ENCODE data around the gene ZNF346.
"Not testable (repeated sequence)": the region's sequence is repeated elsewhere in the genome, so short reads cannot be mapped to it uniquely, and the experiment has no call there.

The ZNF346 gene

GRCh38 chr5:177008716-177009115 is 13.8 kb upstream of the ZNF346 start:
- DNase-seq (ENCODE audit: extremely low read depth in 1 of 2, low read depth in 1 of 2) = no peak

GRCh38 chr5:177010153-177010552 is 12.3 kb upstream of the ZNF346 start:
- no peak for DNase-seq (ENCODE audit: extremely low read depth in 1 of 2, low read depth in 1 of 2)

- no peak for DNase-seq (ENCODE audit: extremely low read depth in 1 of 2, low read depth in 1 of 2)
Observed at GRCh38 chr5:177015156-177015555, 7.3 kb upstream of the ZNF346 start.

GRCh38 chr5:177018341-177018740 is 4.2 kb upstream of the ZNF346 start:
- DNase-seq (ENCODE audit: extremely low read depth in 1 of 2, low read depth in 1 of 2) = no peak

GRCh38 chr5:177020033-177020432 is 2.5 kb upstream of the ZNF346 start:
- DNase-seq (ENCODE audit: extremely low read depth in 1 of 2, low read depth in 1 of 2) = no peak

GRCh38 chr5:177023303-177023664 is 788 bp downstream of the ZNF346 start:
- DNase-seq (ENCODE audit: extremely low read depth in 1 of 2, low read depth in 1 of 2) = no peak

- DNase-seq (ENCODE audit: extremely low read depth in 1 of 2, low read depth in 1 of 2) = no peak
Observed at GRCh38 chr5:177024559-177024958, 2.1 kb downstream of the ZNF346 start.

- no peak for DNase-seq (ENCODE audit: extremely low read depth in 1 of 2, low read depth in 1 of 2)
Observed at GRCh38 chr5:177025101-177025601, 2.7 kb downstream of the ZNF346 start.

GRCh38 chr5:177027665-177028064 is 5.2 kb downstream of the ZNF346 start:
- DNase-seq (ENCODE audit: extremely low read depth in 1 of 2, low read depth in 1 of 2) = no peak

- DNase-seq (ENCODE audit: extremely low read depth in 1 of 2, low read depth in 1 of 2) = no peak
Observed at GRCh38 chr5:177029498-177029897, 7.0 kb downstream of the ZNF346 start.

GRCh38 chr5:177035976-177036375 is 13.5 kb downstream of the ZNF346 start:
- DNase-seq (ENCODE audit: extremely low read depth in 1 of 2, low read depth in 1 of 2) = no peak

GRCh38 chr5:177036443-177036842 is 13.9 kb downstream of the ZNF346 start:
- DNase-seq (ENCODE audit: extremely low read depth in 1 of 2, low read depth in 1 of 2) = no peak

- DNase-seq (ENCODE audit: extremely low read depth in 1 of 2, low read depth in 1 of 2) = no peak
Observed at GRCh38 chr5:177036921-177037320, 14.4 kb downstream of the ZNF346 start.

- DNase-seq (ENCODE audit: extremely low read depth in 1 of 2, low read depth in 1 of 2) = no peak
Observed at GRCh38 chr5:177040814-177041420, 18.4 kb downstream of the ZNF346 start.

- DNase-seq (ENCODE audit: extremely low read depth in 1 of 2, low read depth in 1 of 2) = no peak
Observed at GRCh38 chr5:177041936-177042335, 19.4 kb downstream of the ZNF346 start.

- no peak for DNase-seq (ENCODE audit: extremely low read depth in 1 of 2, low read depth in 1 of 2)
Observed at GRCh38 chr5:177043114-177043513, 20.6 kb downstream of the ZNF346 start.

GRCh38 chr5:177043958-177044357 is 21.5 kb downstream of the ZNF346 start:
- no peak for DNase-seq (ENCODE audit: extremely low read depth in 1 of 2, low read depth in 1 of 2)

GRCh38 chr5:177044641-177045040 is 22.1 kb downstream of the ZNF346 start:
- no peak for DNase-seq (ENCODE audit: extremely low read depth in 1 of 2, low read depth in 1 of 2)

- no peak for DNase-seq (ENCODE audit: extremely low read depth in 1 of 2, low read depth in 1 of 2)
Observed at GRCh38 chr5:177045631-177046030, 23.1 kb downstream of the ZNF346 start.

GRCh38 chr5:177048531-177048930 is 26.0 kb downstream of the ZNF346 start:
- not testable (repeated sequence) for DNase-seq (ENCODE audit: extremely low read depth in 1 of 2, low read depth in 1 of 2)

GRCh38 chr5:177049285-177049684 is 26.8 kb downstream of the ZNF346 start:
- DNase-seq (ENCODE audit: extremely low read depth in 1 of 2, low read depth in 1 of 2) = no peak

GRCh38 chr5:177064500-177065277 is 42.2 kb downstream of the ZNF346 start:
- DNase-seq (ENCODE audit: extremely low read depth in 1 of 2, low read depth in 1 of 2) = no peak
